Stimulated activated CD8-positive, alpha-beta memory T cell treated with anti-CD3 and anti-CD28 coated beads, Interleukin-7, amount 100 ng/mL, for 24 hours (primary cell): ENCODE measurements around the gene FOXP4.
"Not testable (repeated sequence)": the region's sequence is repeated elsewhere in the genome, so short reads cannot be mapped to it uniquely, and the experiment has no call there.

Experiments
- DNase-seq: peaks from one replicate; pipeline ENCODE4 v3.0.0-alpha.2; 2020; ENCODE audit warnings: low read depth

FOXP4 gene

GRCh38 chr6:41599015-41599851 is 53.1 kb downstream of the FOXP4 start:
- no peak for DNase-seq

DNA sequence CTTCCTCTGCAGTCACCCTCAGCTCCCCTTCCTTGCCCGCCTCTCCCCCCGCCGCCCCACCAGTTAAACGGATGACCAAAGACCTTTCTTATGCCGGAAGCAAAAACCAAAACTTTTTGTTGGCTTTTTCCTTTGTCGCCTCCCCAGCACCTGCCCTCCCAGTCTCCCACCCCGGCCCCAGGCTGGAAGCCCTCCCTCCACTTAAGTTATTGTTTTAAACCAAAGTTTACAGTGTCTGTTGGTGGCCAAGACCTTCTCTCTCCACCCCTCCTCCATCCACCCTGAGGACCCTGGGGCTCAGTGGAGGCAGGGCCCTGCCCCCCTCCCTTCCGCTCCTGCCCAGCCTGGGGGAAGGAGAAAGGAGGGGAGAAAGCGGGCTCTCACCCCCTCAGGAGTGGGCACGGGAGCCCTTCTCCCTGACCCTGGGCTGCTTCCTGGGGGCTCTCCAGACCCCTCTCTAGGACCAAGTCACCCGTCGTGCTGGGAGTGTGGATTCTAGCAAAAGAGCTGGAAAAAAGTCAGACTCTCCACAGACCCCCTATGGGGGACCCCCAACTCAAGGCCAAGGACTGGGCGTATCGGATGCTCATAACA is 53.8 kb downstream of the FOXP4 start:
- DNase-seq, result no peak

DNA sequence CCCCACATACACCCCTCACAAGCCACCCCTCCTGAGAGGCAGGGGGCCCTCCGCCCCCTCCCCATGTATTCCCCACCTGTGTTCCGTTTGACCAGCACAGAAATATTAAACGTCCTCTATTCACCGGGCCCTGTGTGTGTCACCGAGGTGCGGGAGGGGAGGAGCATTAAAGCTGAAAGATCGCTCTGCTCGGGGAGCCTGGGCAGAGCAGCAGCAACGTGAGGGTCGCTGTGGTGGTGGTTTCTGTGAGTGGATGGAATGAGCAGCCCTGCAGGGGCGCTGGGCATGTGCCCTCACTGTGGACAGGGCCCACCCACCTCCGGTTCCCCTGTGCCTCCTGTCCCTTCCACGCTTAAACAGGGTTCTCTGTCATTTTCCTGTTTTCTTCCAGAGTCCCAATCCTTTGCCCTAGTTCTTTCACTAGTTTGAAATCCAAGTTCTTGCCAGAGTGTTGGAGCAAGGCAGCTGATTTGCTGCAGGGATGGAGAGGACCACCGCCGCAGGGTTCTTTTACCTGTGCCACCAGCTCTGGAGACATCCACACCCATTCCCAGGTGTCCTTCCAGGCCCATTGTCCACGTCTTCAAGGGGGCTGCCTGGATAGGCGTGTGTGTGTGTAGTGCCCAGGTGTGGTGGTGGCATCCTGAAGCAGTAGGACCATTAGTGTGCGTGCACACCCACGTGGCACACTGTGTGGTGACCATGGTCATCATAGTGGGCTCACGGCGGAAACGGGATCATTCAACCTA is 54.5 kb downstream of the FOXP4 start:
- DNase-seq, result no peak

DNA sequence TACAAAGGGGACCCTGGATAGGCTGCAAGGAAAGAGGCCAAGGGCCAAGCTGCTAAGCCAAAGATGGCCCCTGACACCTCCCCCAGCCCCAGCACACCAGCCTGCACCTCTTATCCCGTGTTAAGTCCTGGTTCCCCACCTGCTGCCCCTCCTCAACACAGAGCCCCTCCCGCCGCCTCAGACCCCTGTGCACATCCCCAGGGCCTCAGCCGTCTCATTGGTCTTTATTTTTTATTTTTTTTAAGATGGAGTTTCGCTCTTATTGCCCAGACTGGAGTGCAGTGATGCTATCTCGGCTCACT is 55.0 kb downstream of the FOXP4 start:
- DNase-seq, result no peak

DNA sequence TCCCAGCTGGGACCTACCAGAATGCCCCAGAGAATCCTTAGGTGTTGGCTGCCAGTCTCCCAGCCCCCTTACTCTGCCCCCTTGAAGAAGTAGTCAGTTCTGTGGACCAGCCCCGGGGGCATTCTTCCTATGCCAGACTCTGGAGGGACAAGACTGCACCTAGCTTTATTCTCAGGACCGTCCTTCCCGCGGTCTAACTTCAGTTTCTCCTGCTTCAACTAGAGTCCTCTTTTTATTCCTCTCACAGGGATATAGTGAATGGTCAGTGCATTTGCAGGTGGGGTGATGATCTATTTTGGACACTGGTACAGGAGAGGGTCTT is 56.2 kb downstream of the FOXP4 start:
- DNase-seq, result no peak

DNA sequence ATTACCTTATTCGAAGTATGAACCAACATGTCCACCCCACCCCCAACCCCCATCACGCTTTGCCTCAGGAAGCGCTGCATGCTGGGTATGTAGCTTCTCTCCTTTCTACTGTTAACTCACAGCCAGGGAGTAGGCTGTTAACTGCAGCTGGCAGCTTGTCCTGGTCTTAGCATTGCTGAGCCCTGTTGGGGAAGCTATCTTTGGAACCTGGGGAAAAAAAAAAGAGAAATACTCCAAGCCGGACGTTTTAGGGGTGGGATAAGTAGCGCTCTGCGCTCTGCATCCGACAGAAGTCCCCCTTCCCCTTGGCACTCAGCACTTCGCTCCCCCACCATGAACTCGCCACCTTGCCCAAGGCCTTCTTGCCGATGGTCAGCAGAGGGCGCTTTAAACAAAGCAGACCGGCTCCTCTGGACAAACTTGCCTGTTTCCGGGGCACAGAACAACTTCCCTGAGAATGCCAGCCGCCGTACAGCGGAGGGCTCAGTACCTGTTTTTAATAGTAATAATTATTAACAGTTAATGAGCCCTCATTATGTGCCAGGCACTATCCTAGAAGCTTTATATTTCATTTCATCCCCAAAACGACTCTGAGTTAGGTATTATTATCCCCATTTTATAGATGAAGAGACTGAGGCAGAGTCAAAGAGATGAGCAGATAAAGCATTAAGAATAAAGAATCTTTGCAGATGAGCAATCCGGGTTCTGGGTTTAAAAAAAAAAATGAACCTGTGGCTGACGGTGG is 56.9 kb downstream of the FOXP4 start:
- DNase-seq, result peak; percentile 32

DNA sequence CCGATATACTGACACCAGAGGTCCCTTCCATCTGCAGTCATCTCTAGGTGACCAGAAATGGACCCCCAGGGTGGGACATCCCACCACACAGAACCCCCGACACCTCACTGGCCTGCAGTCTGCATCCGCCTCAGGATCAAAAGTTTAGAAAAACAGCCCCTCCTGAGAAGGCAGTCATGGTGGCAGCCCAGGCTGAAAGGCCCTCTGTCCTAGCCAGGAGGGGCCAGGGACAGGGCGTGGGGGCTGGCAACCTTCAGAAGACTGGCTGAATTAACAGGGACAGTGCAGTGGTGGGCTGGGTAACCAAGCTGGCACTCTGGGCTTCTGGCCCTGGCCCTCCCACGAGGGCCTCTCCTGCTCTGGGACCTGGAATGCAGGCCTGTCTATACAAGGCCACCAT is 57.8 kb downstream of the FOXP4 start:
- DNase-seq, result no peak

DNA sequence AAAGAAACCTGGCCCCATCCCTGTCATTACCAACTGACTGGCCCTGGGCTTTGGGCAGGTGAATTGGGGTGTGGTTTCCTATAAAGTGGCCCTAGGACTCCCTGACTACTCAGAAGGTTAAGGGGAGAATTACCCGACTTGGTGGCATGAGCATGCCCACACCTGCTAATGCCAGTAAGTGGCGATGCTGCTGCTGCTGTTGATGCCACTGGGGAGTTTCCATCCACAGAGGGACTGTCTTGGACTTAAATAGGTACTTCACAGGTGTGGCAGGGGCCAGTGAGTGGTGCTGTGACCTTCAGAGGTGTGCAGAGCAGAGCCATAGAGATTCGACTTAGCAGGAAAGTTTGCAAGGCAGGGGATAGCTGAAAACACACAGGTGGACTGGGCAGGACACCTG is 59.5 kb downstream of the FOXP4 start:
- no peak for DNase-seq

DNA sequence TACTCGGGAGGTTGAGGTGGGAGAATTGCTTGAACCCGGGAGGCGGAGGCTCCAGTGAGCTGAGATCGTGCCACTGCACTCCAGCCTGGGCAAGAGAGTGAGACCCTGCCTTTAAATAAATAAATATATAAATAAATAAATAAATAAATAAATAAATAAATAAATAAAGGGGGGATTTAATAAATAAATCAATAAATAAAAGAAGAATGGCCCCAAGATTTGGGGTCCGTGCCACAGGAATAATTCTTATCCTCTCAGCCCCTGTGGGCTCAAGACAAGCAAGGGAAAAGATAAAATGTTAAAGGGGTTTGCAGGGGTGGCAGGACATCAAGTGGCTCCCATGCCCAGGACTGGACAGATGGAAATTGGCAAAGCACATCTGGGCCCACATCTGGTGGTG is 60.9 kb downstream of the FOXP4 start:
- no peak for DNase-seq

- no peak for DNase-seq
Measured at GRCh38 chr6:41607736-41608135, 61.6 kb downstream of the FOXP4 start.

GRCh38 chr6:41608443-41609151 is 62.4 kb downstream of the FOXP4 start:
- DNase-seq, result no peak

DNA sequence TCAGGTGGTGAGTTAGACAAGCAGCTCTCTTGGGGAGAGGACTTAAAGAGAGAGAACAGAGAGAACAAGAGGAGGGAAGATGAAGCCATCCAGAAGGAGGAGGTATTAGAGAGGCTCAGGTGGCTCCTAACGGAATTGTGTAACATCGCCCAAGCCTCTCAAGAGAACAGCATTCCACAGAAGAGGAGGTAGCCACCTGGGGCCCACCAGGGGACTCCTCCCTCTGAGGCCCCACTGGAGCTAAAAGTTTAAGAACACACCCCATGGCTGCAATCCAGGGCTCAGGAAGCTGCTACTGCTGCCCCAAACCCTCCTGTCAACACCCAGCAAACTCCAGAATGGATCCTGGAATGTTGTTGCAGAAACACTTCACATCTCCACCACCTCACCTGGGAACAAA is 68.5 kb downstream of the FOXP4 start:
- no peak for DNase-seq

GRCh38 chr6:41615311-41615710 is 69.1 kb downstream of the FOXP4 start:
- DNase-seq, result no peak

- DNase-seq, result no peak
Measured at GRCh38 chr6:41618598-41618997, 72.4 kb downstream of the FOXP4 start.

DNA sequence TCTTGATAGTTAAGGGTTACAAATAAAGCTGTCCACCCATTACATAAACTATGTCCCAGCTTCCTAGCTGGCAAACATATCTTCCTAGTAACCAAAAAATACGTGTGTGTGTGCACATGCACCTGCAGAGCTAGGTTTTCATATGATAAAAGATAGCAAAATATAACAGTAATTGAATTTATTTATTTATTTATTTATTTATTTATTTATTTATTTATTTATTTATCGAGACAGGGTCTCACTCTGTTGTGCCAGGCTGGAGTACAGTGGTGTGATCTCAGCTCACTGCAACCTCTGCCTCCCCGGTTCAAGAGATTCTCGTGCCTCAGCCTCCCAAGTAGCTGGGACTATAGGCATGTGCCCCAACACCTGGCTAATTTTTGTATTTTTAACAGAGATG is 73.0 kb downstream of the FOXP4 start:
- DNase-seq, result not testable (repeated sequence)

DNA sequence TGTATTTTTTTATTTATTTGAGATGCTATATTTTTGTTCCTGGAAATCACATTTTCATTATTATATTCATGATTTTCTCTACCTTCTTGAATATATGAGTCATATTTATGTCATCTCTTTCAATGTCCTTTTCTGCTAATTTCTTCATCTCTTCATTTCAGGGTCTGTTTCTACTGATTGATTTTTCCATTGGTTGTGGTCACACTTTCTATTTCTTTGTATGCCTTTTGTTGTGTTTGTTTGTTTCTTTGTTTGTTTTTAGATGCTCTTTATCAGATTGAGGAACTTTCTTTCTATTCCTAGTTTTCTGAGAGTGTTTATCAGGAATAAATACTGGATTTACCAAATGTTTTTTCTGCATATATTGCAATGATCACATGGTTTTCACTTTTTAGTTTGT is 75.2 kb downstream of the FOXP4 start:
- DNase-seq, result no peak

DNA sequence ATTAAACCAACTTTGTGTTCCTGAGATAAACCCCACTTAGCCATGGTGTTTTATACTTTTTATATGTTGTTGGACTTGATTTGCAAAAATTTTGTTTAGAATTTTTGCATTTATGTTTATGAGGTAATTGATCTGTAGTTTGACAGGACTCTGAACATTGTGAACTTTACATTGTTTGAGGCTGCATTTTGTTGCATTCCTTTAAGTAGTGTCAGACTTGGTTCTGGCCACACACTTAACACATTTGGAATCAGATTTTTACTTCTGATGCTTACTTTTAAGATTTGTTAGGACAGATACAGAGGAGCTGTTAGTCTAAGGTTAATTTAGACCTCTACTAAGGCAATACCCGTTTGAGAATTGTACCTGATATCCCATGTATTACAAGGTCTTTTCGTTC is 75.6 kb downstream of the FOXP4 start:
- DNase-seq, result no peak

DNA sequence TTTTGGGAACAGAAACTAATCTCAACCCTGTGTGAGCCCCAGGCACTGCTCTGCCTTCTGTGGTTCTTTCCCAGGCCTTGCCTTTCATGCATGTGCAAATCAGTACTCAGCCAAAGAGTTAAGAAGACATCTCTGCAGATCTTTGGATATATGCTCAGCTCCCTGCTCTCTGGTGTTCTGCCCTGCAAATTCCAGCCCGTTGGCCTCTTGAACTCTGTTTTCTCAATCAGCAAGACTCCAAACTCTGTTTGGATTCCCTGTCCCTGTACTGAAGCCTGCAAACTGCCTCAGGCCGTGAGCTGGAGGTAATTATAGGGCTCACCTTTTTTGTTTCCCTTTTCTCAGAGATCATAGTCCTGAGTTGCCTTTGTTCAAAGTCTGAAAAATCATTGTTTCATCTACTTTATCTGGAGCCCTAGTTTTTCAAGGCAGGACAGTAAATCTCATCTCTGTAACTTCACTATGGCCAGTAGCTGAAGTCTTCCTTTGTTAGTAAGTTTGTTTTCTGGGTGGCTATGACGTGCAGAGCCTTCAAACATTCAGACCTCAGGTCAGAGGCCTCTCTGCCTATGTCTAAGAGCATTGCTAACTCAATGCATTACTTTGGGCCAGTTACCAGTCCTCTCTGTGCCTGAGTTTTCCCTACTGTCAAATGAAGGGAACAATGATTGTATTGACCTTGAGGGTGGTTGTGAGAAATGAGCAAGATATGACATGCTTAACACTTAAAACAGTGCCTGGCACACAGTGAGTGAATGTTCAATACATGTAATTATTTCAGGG is 76.2 kb downstream of the FOXP4 start:
- DNase-seq, result no peak

GRCh38 chr6:41623330-41623729 is 77.1 kb downstream of the FOXP4 start:
- no peak for DNase-seq

GRCh38 chr6:41624621-41625380 is 78.6 kb downstream of the FOXP4 start:
- DNase-seq, result no peak

GRCh38 chr6:41625442-41625841 is 79.3 kb downstream of the FOXP4 start:
- no peak for DNase-seq
